WTC11 (cell line): ENCODE data around the gene STIM2. TPM values are rescaled to one million over a fixed set of nuclear protein-coding genes. Genes with fewer than 3 reads are reported as not detected.

Experiments
- ATAC-seq: fragments of 200-7000 bp; cut with Tn5 transposase; 2 replicates; pipeline ENCODE4 v1.10.0; 2021; ENCODE audit warnings: mild to moderate bottlenecking, moderate library complexity
- Bru-seq: library from RNA; stranded (reverse); fragments of 400-500 nt; gene quantifications from one replicate; lab custom pipeline; 2021; lab: Mats Ljungman, UMichigan
- CTCF ChIA-PET: fragments of 300-600 bp; sonication (Branson Sonifier 250); formaldehyde crosslinking; loops from one replicate; lab custom pipeline; 2021; ENCODE audit warnings: antibody characterized with exemption; lab: Charles Lee
- POLR2A ChIA-PET: fragments of 350-600 bp; sonication (Branson Sonifier 250); formaldehyde crosslinking; loops from one replicate; lab custom pipeline; 2021; ENCODE audit warnings: antibody characterized with exemption; lab: Charles Lee
- DNase-seq: peaks from one replicate; pipeline ENCODE4 v3.0.0; 2021; ENCODE audit warnings: low spot score
- H3K27ac Mint-ChIP-seq: 2 replicates; pipeline ENCODE4 v1.8.0; 2021; ENCODE audit warnings: mixed read lengths
- H3K27me3 Mint-ChIP-seq: 2 replicates; pipeline ENCODE4 v1.8.0; 2021; ENCODE audit warnings: low read depth, mild to moderate bottlenecking, moderate library complexity, mixed read lengths
- H3K36me3 Mint-ChIP-seq: 2 replicates; pipeline ENCODE4 v1.8.0; 2021; ENCODE audit warnings: mixed read lengths
- H3K4me1 Mint-ChIP-seq: 2 replicates; pipeline ENCODE4 v1.8.0; 2022; ENCODE audit warnings: mixed read lengths
- H3K4me3 Mint-ChIP-seq: 2 replicates; pipeline ENCODE4 v1.8.0; 2021; ENCODE audit warnings: mild to moderate bottlenecking, moderate library complexity, mixed read lengths
- H3K9me3 Mint-ChIP-seq: 2 replicates; pipeline ENCODE4 v1.8.0; 2021; ENCODE audit warnings: mixed read lengths
- AFF4 ChIP-seq: sonication (generic); formaldehyde crosslinking; IDR thresholded peaks from 2 replicates; pipeline ENCODE4 v1.8.1; 2023; ENCODE audit warnings: mild to moderate bottlenecking, missing genetic modification reagents, borderline replicate concordance
- AR ChIP-seq: fragments of 250-450 bp; sonication (Bioruptor Pico); IDR thresholded peaks from 2 replicates; pipeline ENCODE4 v1.9.0; 2021; ENCODE audit warnings: mild to moderate bottlenecking
- ARID4B ChIP-seq: sonication (generic); formaldehyde crosslinking; IDR thresholded peaks from 2 replicates; pipeline ENCODE4 v1.8.0; 2023; ENCODE audit warnings: missing genetic modification reagents, mild to moderate bottlenecking, borderline replicate concordance
- CBFB ChIP-seq: sonication (generic); formaldehyde crosslinking; IDR thresholded peaks from 2 replicates; pipeline ENCODE4 v1.8.1; 2022; ENCODE audit warnings: mild to moderate bottlenecking, low read depth, missing genetic modification reagents
- CDX4 ChIP-seq: fragments of 250-450 bp; sonication (Bioruptor Pico); IDR thresholded peaks from 2 replicates; pipeline ENCODE4 v1.9.0; 2021; ENCODE audit warnings: moderate library complexity, mild to moderate bottlenecking, inconsistent platforms, borderline replicate concordance
- CTCF ChIP-seq: fragments of 200-600 bp; IDR thresholded peaks from 2 replicates; pipeline ENCODE4 v1.8.0; 2022; ENCODE audit warnings: antibody characterized with exemption
- E2F4 ChIP-seq: sonication (generic); formaldehyde crosslinking; IDR thresholded peaks from 2 replicates; pipeline ENCODE4 v1.8.1; 2022; ENCODE audit warnings: low read depth, mild to moderate bottlenecking, moderate library complexity, missing genetic modification reagents, borderline replicate concordance
- FOXJ3 ChIP-seq: sonication (generic); formaldehyde crosslinking; IDR thresholded peaks from 2 replicates; pipeline ENCODE4 v1.9.0; 2021; ENCODE audit warnings: missing genetic modification reagents, mild to moderate bottlenecking, borderline replicate concordance
- RELA ChIP-seq: sonication (generic); formaldehyde crosslinking; IDR thresholded peaks from 2 replicates; pipeline ENCODE4 v1.8.1; 2022; ENCODE audit warnings: missing genetic modification reagents, mild to moderate bottlenecking, borderline replicate concordance
- SMAD3 ChIP-seq: sonication (generic); formaldehyde crosslinking; IDR thresholded peaks from 2 replicates; pipeline ENCODE4 v1.8.0; 2022; ENCODE audit warnings: missing genetic modification reagents, mild to moderate bottlenecking, borderline replicate concordance
- ZBTB21 ChIP-seq: sonication (generic); formaldehyde crosslinking; IDR thresholded peaks from 2 replicates; pipeline ENCODE4 v1.8.1; 2023; ENCODE audit warnings: mild to moderate bottlenecking, missing genetic modification reagents, borderline replicate concordance
- ZBTB43 ChIP-seq: sonication (generic); formaldehyde crosslinking; IDR thresholded peaks from 2 replicates; pipeline ENCODE4 v1.8.1; 2023; ENCODE audit warnings: mild to moderate bottlenecking, missing genetic modification reagents
- ZNF138 ChIP-seq: sonication (generic); formaldehyde crosslinking; conservative IDR thresholded peaks from 2 replicates; pipeline ENCODE4 v1.8.1; 2022; ENCODE audit warnings: mild to moderate bottlenecking, moderate library complexity, missing genetic modification reagents
- ZNF219 ChIP-seq: sonication (generic); formaldehyde crosslinking; IDR thresholded peaks from 2 replicates; pipeline ENCODE4 v1.8.0; 2023; ENCODE audit warnings: missing genetic modification reagents, mild to moderate bottlenecking, borderline replicate concordance
- ZNF317 ChIP-seq: sonication (generic); formaldehyde crosslinking; IDR thresholded peaks from 2 replicates; pipeline ENCODE4 v1.8.1; 2023; ENCODE audit warnings: low read depth, mild to moderate bottlenecking, moderate library complexity, missing genetic modification reagents, borderline replicate concordance
- ZNF396 ChIP-seq: fragments of 250-450 bp; sonication (Bioruptor Pico); IDR thresholded peaks from 2 replicates; pipeline ENCODE4 v1.8.0; 2021; ENCODE audit warnings: mild to moderate bottlenecking, moderate library complexity, borderline replicate concordance
- long read RNA-seq, 3 experiments: library from RNA in 1 of 3; library from capped mRNA in 1 of 3; library from polyadenylated mRNA in 1 of 3; unstranded in 2 of 3; stranded (forward) in 1 of 3; transcript quantifications; one replicate each; pipeline ENCODE4 v2.0.0, GENCODE V29; 2021
- total RNA-seq: library from RNA; stranded (reverse); gene quantifications from 3 replicates; pipeline ENCODE4 v1.2.3, GENCODE V29; 2021

Gene STIM2
- total RNA-seq (20.1 to 22.4 TPM (median 20.9 TPM) in 3 replicates), Bru-seq, nascent RNA (percentile 71 among the genes with signal in this experiment)
- long read RNA-seq, experiment 1, full-length matches to known transcripts: 43 of 95 reads
- long read RNA-seq, experiment 1, partial matches to known transcripts: 25 of 95 reads
- long read RNA-seq, experiment 1, other reads (novel, unspliced or antisense): 27 of 95 reads
- long read RNA-seq, experiment 2, full-length matches to known transcripts: 5 of 16 reads
- long read RNA-seq, experiment 2, partial matches to known transcripts: 5 of 16 reads
- long read RNA-seq, experiment 2, other reads (novel, unspliced or antisense): 6 of 16 reads
- long read RNA-seq, experiment 3, partial matches to known transcripts: 0 of 1 reads
- long read RNA-seq, experiment 3, other reads (novel, unspliced or antisense): 1 of 1 reads

GRCh38 chr4:26860157-26860921 is at the start of gene STIM2:
STIM2 (plus strand) TSS chr4:26860841.
- ChIA-PET POLR2A (interaction anchor here (0.6 to 0.7 kb wide), 5 partner anchors 40 to 1035 kb away, joined by 3 to 6 read pairs (median 5); no protein-coding TSS in a partner anchor), CTCF (interaction anchor here (0.7 to 1.8 kb wide), 9 partner anchors 30 to 909 kb away, joined by 3 to 9 read pairs (median 3); no protein-coding TSS in a partner anchor)
- H3K4me1 Mint-ChIP-seq: peaks cover 56% of the 10 kb centered on the region
- TF ChIP-seq SMAD3: no peak
- no peak for TF ChIP-seq RELA (CRISPR knock-in tag)
- no peak for TF ChIP-seq AR (CRISPR knock-in tag)
- 0 out of 2 replicates have a peak, but pooled peaks have one; percentile 47 for TF ChIP-seq ZBTB43 (CRISPR knock-in tag)
- TF ChIP-seq ZNF138 (CRISPR knock-in tag): no peak
- TF ChIP-seq ARID4B (CRISPR knock-in tag): no peak
- TF ChIP-seq CDX4: no peak
- no peak for TF ChIP-seq ZNF219 (CRISPR knock-in tag)
- no peak; the same call in none of the 2 replicates for TF ChIP-seq CTCF
- TF ChIP-seq FOXJ3 (CRISPR knock-in tag): no peak
- TF ChIP-seq CBFB (CRISPR knock-in tag): no peak
- TF ChIP-seq AFF4 (CRISPR knock-in tag): peak; percentile 85; the same call in 1 of the 2 replicates
- peak; percentile 89; the same call in 1 of the 2 replicates for TF ChIP-seq ZBTB21
- TF ChIP-seq E2F4 (CRISPR knock-in tag): no peak
- no peak for TF ChIP-seq ZNF396
- TF ChIP-seq ZNF317: no peak

More at GRCh38 chr4:26860157-26860921, at the start of gene STIM2:
- peak; percentile 99 for DNase-seq
- no peaks in the 10 kb centered on the region for H3K36me3 Mint-ChIP-seq
- peak within 1 kb of the TSS; percentile 98 for H3K27ac Mint-ChIP-seq
- ATAC-seq: peak; percentile 82
- no peaks in the 10 kb centered on the region for H3K9me3 Mint-ChIP-seq
- H3K27me3 Mint-ChIP-seq: peaks cover 7% of the 10 kb centered on the region; the same call in 1 of the 2 replicates
- H3K4me3 Mint-ChIP-seq: peak within 1 kb of the TSS; percentile 94
